ENCODE measurements around the gene TMBIM6. TPM values are rescaled to one million over a fixed set of nuclear protein-coding genes. Genes with fewer than 3 reads are reported as not detected.

The TMBIM6 gene
- total and polyA plus RNA-seq, 9 of the 15 experiments (the other 6 are each of a cell fraction or from before 2014, with no cell fraction given), result 147 to 1,288 (median 352) TPM

DNA sequence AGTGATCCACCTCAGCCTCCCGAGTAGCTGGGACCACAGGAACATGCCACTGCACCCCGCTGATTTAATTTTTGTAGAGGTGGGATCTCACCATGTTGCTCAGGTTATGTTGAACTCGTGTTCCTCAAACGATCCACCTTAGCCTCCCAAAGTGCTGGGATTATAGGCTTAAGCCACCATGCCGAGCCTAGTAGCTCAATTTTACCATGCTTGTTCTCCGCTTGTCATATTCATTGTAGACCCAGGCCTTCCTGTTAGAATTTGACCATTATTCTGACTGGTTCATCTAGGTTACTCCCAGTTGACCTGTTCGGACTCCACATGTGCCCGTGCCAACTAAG is 24.7 kb downstream of the TMBIM6 start:
- 64% methylated on average over 8 of the region's 8 CpGs for WGBS (ENCODE audit: insufficient coverage, low coverage, missing lambda C conversion rate)
- no peak for DNase-seq (ENCODE audit: extremely low read depth in 1 of 4, low spot score in 3 of 4)
- 0 out of 2 replicates have a peak, but pooled peaks cover 4% of the 10 kb centered on the region for H4K20me1 ChIP-seq (replicated peaks; ENCODE audit: control insufficient read depth, insufficient read depth, low read length)

More for the DNA sequence above, 24.7 kb downstream of the TMBIM6 start:
- Histone ChIP-seq H3K27ac (ENCODE audit: extremely low read depth, low read depth, low read length) (no peak overlapping the region), H3K9ac (ENCODE audit: insufficient read depth in 1 of 2, low read depth in 2 of 2, low read length in 2 of 2) (no peak overlapping the region), H3K9me3 (replicated peaks; ENCODE audit: control insufficient read depth, insufficient read depth, low read depth, low read length) (no peaks in the 10 kb centered on the region), H3K4me3 (no peak overlapping the region), H3K9me1 (ENCODE audit: control insufficient read depth, insufficient read depth, low read length) (no peaks in the 10 kb centered on the region), H3K27me3 (ENCODE audit: control insufficient read depth in 2 of 2, insufficient read depth in 2 of 2, low read length in 2 of 2) (no peaks in the 10 kb centered on the region), H2AFZ (ENCODE audit: low read depth, low read length) (no peak overlapping the region), H3K4me2 (ENCODE audit: insufficient read depth, low read length) (no peak overlapping the region), H3K4me1 (replicated peaks in 1 of 2; ENCODE audit: control insufficient read depth in 2 of 2, insufficient read depth in 2 of 2, low read length in 2 of 2) (no peaks in the 10 kb centered on the region), H3K36me3 (ENCODE audit: control insufficient read depth, insufficient read depth, low read length) (peaks cover 39% of the 10 kb centered on the region), H3K79me2 (ENCODE audit: control insufficient read depth, insufficient read depth, low read length) (no peaks in the 10 kb centered on the region)
- 0 out of 2 replicates have a peak, but pooled peaks have one; percentile 23 for TF ChIP-seq POLR2H (tag; IDR thresholded peaks at IDR 0.05; ENCODE audit: low read depth)
- TF ChIP-seq, protein P1, sequence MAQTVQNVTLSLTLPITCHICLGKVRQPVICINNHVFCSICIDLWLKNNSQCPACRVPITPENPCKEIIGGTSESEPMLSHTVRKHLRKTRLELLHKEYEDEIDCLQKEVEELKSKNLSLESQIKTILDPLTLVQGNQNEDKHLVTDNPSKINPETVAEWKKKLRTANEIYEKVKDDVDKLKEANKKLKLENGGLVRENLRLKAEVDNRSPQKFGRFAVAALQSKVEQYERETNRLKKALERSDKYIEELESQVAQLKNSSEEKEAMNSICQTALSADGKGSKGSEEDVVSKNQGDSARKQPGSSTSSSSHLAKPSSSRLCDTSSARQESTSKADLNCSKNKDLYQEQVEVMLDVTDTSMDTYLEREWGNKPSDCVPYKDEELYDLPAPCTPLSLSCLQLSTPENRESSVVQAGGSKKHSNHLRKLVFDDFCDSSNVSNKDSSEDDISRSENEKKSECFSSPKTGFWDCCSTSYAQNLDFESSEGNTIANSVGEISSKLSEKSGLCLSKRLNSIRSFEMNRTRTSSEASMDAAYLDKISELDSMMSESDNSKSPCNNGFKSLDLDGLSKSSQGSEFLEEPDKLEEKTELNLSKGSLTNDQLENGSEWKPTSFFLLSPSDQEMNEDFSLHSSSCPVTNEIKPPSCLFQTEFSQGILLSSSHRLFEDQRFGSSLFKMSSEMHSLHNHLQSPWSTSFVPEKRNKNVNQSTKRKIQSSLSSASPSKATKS (CRISPR knock-in tag; IDR thresholded peaks at IDR 0.05), result no peak
- ChIA-PET POLR2A (interaction anchor here (0.7 to 2.3 kb wide), 7 partner anchors 9 to 443 kb away, joined by 3 to 13 read pairs (median 4); partner anchors contain the start of genes TMBIM6 and TROAP), CTCF (ENCODE audit: low intra/inter-chr PET ratio) (no interaction called here)
- intact Hi-C loops (cut with micrococcal nuclease), result no loop called here
- FAIRE-seq (no peak), ATAC-seq (no peak)
- BruUV-seq (replicated peaks), result no TSS peak
- in situ Hi-C loops (cut with MboI), result no loop called here

Measured in K562 (cell line).